GM21423 (cell line): ENCODE measurements around the gene ZNF714.

ENCODE experiments used
- ATAC-seq: cut with Tn5 transposase; IDR thresholded peaks from one replicate; pipeline ENCODE4 v1.9.1; 2021; ENCODE audit warnings: mild to moderate bottlenecking, moderate library complexity; ENCODE audit not compliant: unreplicated experiment

ZNF714 gene

GRCh38 chr19:21082011-21082975 lies at the start of gene ZNF714:
Gene ZNF714, plus strand, starts transcription at chr19:21082203. Its CDS starts 16,066 bp downstream, at chr19:21098269.
- peak; percentile 95 for ATAC-seq

GRCh38 chr19:21045028-21045427 lies 37.0 kb upstream of the ZNF714 start:
- no peak for ATAC-seq

GRCh38 chr19:21046489-21046888 lies 35.5 kb upstream of the ZNF714 start:
- no peak for ATAC-seq

GRCh38 chr19:21047716-21048115 lies 34.3 kb upstream of the ZNF714 start:
- no peak for ATAC-seq

- ATAC-seq: no peak
Measured at GRCh38 chr19:21052902-21053301, 29.1 kb upstream of the ZNF714 start.

- ATAC-seq: no peak
Measured at GRCh38 chr19:21065336-21065735, 16.7 kb upstream of the ZNF714 start.

GRCh38 chr19:21084343-21084742 lies 2.3 kb downstream of the ZNF714 start:
- no peak for ATAC-seq

- no peak for ATAC-seq
Measured at GRCh38 chr19:21087871-21088270, 5.9 kb downstream of the ZNF714 start.

- no peak for ATAC-seq
Measured at GRCh38 chr19:21092109-21092508, 10.1 kb downstream of the ZNF714 start.

GRCh38 chr19:21094347-21095025 lies 12.5 kb downstream of the ZNF714 start:
- no peak for ATAC-seq

GRCh38 chr19:21098291-21098690 lies 16.3 kb downstream of the ZNF714 start:
- no peak for ATAC-seq

GRCh38 chr19:21101521-21102242 lies 19.7 kb downstream of the ZNF714 start:
- ATAC-seq: no peak

GRCh38 chr19:21109116-21109515 lies 27.1 kb downstream of the ZNF714 start:
- no peak for ATAC-seq

- ATAC-seq: no peak
Measured at GRCh38 chr19:21110183-21110582, 28.2 kb downstream of the ZNF714 start.

- no peak for ATAC-seq
Measured at GRCh38 chr19:21115430-21115829, 33.4 kb downstream of the ZNF714 start.

GRCh38 chr19:21117041-21117907 lies 35.3 kb downstream of the ZNF714 start:
- no peak for ATAC-seq

- ATAC-seq: no peak
Measured at GRCh38 chr19:21126078-21126477, 44.1 kb downstream of the ZNF714 start.

GRCh38 chr19:21127001-21127400 lies 45.0 kb downstream of the ZNF714 start:
- no peak for ATAC-seq

GRCh38 chr19:21127898-21128297 lies 45.9 kb downstream of the ZNF714 start:
- ATAC-seq: no peak
